Stimulated activated naive CD8-positive, alpha-beta T cell treated with anti-CD3 and anti-CD28 coated beads, Interleukin-15, Interleukin-2, amounts not matched to agents 100 U/mL and 50 U/mL, for 24 hours (primary cell): ENCODE data around the gene IQGAP2.

Source experiments
- ATAC-seq: fragments of 150-1000 bp; cut with Tn5 transposase; one replicate; pipeline ENCODE4 v1.10.0; 2021
- DNase-seq: peaks from one replicate; pipeline ENCODE4 v3.0.0; 2021

Gene IQGAP2

GRCh38 chr5:76385540-76385939 lies 17.5 kb upstream of the IQGAP2 start:
- ATAC-seq: no peak
- no peak for DNase-seq

DNA sequence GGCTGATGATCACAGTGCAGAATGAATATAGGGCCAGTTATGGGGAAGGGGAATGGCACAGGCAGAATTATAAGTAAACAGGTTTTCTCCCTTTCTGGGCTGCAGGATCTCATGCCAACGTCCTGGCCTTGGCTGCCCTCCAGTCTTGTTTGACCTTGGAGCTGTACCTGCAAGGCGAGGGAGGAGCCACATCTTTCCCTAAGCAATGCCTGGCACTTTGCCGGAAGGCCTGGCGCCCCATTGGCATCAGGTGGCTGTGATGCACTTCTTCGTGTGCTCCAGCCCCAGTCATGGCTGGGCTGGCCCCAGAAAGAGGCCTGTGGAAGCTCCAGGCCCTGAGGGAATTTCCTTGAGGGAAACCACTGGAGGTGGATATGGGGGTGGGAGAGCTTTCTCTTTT lies 16.7 kb upstream of the IQGAP2 start:
- ATAC-seq (no peak), DNase-seq (no peak)

GRCh38 chr5:76388236-76388635 lies 14.8 kb upstream of the IQGAP2 start:
- ATAC-seq: no peak
- DNase-seq: no peak

DNA sequence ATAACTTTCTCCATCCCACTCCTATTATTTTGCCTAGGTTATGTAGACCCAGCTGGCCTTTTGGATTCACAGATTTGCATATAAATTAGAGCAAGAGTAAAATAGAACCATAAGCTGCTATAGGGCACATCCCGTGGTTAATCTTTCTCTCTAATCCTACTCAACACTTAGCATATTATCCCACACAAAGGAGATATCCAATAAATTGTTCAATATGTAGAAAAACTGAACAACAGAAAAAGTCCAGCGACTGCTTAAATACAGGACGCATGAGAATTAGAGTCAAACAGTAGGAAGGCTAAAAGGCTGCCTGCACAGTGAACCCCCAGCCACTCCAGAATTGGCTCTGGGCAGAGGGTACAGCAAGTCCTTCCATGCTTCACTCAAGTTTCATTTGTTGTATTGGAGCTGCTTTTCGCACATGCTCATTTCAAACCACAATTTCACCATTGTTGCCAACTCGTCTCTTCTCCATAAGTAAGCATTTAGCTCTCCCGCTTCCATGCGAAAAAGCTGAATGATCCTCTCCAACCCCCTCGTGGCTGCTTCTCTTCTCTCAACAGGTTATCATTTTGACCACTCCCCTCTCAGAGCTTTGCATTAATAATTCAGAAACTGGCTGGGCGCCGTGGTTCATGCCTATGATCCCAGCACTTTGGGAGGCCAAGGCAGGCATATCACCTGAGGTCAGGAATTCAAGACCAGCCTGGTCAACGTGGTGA lies 14.1 kb upstream of the IQGAP2 start:
- DNase-seq (no peak), ATAC-seq (no peak)

DNA sequence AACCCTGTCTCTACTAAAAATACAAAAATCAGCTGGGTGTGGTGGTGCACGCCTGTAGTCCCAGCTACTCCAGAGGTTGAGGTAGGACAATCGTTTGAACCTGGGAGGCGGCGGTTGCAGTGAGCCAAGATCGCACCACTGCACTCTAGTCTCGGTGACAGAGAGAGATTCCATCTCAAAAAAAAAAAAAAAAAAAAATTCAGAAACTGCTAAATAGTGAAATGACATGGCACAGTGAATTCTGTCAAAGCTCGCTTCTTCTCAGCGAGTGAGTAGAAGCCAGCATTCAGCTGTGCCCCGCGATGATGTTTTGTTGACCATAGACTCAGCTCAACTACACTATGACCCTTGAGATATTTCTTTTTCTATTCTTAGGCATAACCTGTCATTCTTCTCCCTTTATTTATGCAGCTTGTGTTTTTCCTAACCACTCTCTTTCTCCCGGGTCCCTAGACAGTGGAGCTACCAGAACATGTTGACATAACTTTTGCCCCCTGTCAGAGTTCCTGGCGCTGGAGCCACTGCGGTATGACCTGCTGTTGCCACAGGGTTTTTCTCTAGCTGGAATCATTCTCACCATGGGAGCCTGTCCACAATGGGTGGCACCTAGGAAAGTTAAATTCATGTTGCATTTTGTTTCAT lies 13.5 kb upstream of the IQGAP2 start:
- ATAC-seq (no peak), DNase-seq (no peak)

DNA sequence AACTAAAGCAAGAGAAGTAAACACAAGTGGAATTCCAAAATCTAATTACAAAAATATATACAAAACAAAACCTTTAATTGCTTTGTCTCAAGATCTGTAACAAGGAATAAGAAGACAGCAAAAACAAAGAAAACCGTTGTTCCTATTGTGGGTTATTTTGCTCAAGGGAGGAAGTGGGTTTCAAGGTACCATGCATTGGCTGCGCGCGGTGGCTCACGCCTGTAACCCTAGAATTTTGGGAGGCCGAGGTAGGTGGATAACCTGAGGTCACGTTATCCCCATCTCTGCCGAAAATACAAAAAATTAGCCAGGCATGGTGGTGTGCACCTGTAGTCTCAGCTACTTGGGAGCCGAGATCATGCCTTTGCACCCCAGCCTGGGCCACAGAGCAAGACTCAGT lies 12.1 kb upstream of the IQGAP2 start:
- DNase-seq (peak; percentile 19), ATAC-seq (no peak)

DNA sequence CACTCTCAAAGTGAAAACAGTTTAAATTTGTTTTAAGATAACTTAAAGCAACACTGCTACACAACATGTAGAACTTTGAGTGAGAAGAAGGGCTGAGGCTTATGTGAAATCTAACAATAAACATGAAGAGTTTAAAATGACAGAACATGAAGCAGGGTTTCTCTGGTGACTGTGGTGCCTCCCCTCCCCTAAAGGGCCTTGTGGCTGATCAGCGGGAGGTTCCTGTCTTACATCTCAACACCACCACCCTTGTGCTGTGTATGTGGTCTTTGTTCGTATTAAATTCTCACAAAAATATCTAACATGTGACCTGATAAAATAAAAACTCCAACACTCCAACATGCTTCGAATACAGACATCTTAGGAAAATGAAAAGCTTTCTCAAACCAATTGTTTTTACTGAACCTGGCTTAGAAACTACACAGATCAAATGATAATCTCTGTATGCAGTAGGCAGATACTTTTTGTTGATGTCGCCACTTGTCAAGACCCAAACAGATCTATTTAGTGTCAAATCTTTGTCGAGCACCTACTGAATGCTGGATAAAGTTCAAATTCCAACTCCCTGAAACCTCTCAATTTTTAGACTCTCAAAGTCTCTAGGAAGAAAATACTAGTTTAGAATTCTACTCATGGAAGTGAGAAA lies 9.9 kb upstream of the IQGAP2 start:
- peak; percentile 23 for DNase-seq
- no peak for ATAC-seq

DNA sequence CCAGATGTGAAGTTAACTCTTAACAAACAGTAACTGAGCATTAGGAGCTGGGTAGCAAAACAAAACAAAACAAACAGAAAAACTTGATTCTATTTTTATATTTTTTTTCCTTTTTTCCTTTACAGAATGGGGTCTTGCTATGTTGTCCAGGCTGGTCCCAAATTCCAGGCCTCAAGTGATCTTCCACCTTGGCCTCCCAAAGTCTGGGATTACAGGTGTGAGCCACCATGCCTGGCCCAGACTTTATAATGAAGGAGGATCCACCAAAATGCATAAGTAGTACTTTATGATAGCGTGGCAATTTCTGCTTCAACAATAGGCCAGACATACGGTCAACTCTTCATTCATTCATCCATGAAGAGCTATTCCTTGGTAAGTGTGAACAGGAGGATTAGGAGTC lies 5.9 kb upstream of the IQGAP2 start:
- no peak for DNase-seq
- ATAC-seq: no peak

DNA sequence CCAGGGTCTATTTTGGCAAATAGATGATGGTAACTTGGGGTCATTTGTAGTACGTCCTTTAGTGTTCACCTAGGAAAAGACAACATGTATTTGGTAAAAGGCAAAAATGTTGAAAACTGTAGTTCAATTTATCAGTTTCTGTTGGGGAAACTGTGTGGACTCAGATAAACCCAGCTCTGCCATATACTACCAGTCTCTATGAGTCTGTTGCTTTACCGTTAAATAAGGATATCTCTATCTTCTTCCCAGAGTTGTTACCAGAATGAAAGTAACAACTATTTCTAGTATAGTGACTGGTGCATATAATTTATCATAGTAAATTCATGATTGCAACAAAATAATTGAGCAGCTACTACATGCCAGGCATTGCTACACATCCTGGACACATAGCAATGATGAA lies 3.8 kb upstream of the IQGAP2 start:
- ATAC-seq: no peak
- no peak for DNase-seq

- DNase-seq: no peak
Measured at GRCh38 chr5:76400466-76400865, 2.6 kb upstream of the IQGAP2 start.

GRCh38 chr5:76401801-76402250 lies 1.3 kb upstream of the IQGAP2 start:
- ATAC-seq: peak; percentile 6
- peak; percentile 44 for DNase-seq

More at GRCh38 chr5:76400466-76400865, 2.6 kb upstream of the IQGAP2 start:
- no peak for ATAC-seq

- peak; percentile 65 for ATAC-seq
Measured at GRCh38 chr5:76402251-76402885, 717 bp upstream of the IQGAP2 start.

DNA sequence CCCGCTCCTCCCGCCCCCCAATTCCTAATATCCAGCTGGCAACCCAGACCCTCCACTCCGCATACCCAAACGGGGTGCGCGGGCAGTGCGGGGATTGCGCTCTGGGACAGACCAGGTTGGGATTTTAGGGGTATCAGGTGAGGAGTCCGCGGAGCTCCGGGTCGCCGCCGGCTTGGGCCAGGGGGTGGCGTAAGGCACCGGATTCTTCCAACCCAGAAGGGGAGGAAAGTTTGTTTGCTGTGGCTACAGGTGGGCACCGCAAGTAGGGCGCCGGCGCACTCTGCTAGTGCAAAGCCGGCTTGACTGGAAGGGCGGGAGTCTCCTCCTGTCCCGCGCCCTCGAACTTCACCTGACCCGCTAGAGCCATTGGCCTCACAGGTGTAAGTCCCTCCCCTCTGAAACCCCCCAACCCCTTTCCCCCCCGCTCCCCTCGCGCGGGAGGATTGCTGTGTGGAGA lies 709 bp downstream of the IQGAP2 start:
- ATAC-seq (peak; percentile 26), DNase-seq (peak; percentile 73)

More at GRCh38 chr5:76402251-76402885, 717 bp upstream of the IQGAP2 start:
- DNase-seq: peak; percentile 83

GRCh38 chr5:76404223-76405211 lies 1.4 kb downstream of the IQGAP2 start:
- ATAC-seq (peak; percentile 55), DNase-seq (peak; percentile 71)

DNA sequence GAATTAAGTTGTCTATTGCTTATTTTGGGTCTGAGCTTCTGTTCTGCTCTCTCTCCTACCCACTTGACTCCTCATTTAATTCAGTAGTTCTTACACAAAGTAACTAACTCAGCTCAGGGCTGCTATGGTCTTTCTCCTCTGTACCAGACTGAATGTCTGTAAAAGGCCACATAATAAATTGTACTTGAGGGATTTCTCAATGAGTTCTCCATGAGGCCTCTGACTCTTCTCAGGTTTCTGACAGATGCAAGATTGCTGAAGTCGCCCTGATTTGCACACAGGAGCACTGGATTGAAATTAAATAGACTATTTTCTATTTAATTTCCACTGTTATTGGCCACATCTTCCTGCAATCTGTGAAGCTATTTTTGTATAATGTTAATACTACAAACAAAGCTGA lies 2.9 kb downstream of the IQGAP2 start:
- no peak for DNase-seq
- no peak for ATAC-seq

- ATAC-seq: no peak
- DNase-seq: no peak
Measured at GRCh38 chr5:76406673-76407072, 3.6 kb downstream of the IQGAP2 start.

DNA sequence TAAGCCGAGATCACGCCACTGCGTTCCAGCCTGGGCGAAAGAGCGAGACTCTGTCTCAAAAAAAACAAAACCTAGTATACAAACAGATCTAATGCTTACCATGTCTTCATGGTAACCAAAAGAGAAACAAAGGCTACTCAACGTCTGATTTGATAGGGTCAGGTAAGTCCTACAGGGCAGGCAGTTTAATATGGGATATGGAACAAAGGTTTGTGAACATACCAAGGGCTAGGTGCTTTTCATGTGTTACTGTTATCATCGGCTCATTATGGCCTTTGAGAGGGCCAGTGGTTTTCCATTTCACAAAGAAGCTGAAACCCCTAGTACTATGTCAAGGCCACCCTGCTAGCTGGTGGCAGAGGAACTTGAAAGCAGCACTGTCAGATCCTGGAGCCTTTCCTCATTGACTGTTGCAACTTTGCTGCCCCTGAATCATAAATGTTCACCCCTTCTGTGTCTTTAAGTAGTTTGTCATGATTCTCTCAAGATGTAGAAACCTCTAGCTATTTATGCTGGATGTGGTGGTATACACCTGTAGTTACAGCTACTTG lies 5.1 kb downstream of the IQGAP2 start:
- no peak for ATAC-seq
- no peak for DNase-seq

GRCh38 chr5:76412511-76412910 lies 9.4 kb downstream of the IQGAP2 start:
- ATAC-seq: no peak
- DNase-seq: no peak

GRCh38 chr5:76413746-76414145 lies 10.7 kb downstream of the IQGAP2 start:
- DNase-seq: no peak
- no peak for ATAC-seq

- DNase-seq: no peak
- ATAC-seq: no peak
Measured at GRCh38 chr5:76414788-76415187, 11.7 kb downstream of the IQGAP2 start.

DNA sequence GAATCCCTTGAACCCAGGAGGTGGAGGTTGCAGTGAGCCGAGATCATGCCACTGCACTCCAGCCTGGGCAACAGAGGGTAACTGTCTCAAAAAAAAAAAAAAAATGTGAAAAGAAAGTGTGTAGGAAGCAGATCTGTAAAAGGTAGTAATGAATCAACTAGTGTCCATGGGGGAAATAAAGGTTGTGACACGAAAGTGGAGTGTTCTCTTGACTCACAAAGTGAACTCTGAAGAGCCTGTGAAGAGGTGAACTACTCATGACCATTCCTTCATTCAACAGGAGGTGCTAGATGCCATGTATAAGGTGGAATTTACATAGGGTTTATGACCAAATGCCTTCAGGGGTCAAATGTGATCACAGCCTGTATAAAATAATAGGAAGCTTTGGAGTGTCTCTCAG lies 12.8 kb downstream of the IQGAP2 start:
- ATAC-seq (peak; percentile 46), DNase-seq (no peak)
